ENCODE data around the gene CROT.

Gene CROT

DNA sequence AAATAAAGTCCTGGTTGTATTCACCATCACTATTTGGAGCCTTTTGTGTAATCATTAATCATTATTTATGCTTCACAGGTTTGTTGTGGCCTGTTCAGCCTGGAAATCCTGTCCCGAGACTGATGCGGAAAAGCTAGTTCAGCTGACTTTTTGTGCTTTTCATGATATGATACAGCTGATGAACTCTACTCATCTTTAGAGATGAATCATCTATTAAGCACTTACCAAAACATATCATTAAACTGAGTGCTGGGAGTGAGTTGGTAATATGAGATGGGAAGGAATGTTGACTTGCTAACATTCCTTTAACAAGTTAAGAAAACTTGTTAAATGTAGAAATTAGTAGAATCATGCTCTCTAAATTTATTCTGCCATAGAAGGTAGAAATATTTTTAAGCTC, 53.0 kb downstream of the CROT start:
- Histone ChIP-seq H3K9ac (ENCODE audit: low read length) (no peak overlapping the region), H3K9me3 (ENCODE audit: insufficient read depth, low read length) (no peaks in the 10 kb centered on the region), H3K36me3 (replicated peaks; ENCODE audit: low read depth, low read length) (peaks cover 8% of the 10 kb centered on the region), H3K27me3 (ENCODE audit: low read depth, low read length) (no peaks in the 10 kb centered on the region), H3K27ac (ENCODE audit: low read length) (no peak overlapping the region), H3K4me3 (ENCODE audit: low read length) (no peak overlapping the region), H4K20me1 (ENCODE audit: insufficient read depth, low read length) (no peaks in the 10 kb centered on the region), H3K4me2 (ENCODE audit: low read length) (no peak overlapping the region), H2AFZ (ENCODE audit: low read depth, low read length) (no peak overlapping the region), H3K4me1 (ENCODE audit: low read length) (no peaks in the 10 kb centered on the region), H3K79me2 (ENCODE audit: low read length) (no peaks in the 10 kb centered on the region)
- no peak for TF ChIP-seq EZH2phosphoT487 (IDR thresholded peaks at IDR 0.05; ENCODE audit: low read depth)
- TF ChIP-seq, protein P1, sequence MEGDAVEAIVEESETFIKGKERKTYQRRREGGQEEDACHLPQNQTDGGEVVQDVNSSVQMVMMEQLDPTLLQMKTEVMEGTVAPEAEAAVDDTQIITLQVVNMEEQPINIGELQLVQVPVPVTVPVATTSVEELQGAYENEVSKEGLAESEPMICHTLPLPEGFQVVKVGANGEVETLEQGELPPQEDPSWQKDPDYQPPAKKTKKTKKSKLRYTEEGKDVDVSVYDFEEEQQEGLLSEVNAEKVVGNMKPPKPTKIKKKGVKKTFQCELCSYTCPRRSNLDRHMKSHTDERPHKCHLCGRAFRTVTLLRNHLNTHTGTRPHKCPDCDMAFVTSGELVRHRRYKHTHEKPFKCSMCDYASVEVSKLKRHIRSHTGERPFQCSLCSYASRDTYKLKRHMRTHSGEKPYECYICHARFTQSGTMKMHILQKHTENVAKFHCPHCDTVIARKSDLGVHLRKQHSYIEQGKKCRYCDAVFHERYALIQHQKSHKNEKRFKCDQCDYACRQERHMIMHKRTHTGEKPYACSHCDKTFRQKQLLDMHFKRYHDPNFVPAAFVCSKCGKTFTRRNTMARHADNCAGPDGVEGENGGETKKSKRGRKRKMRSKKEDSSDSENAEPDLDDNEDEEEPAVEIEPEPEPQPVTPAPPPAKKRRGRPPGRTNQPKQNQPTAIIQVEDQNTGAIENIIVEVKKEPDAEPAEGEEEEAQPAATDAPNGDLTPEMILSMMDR (IDR thresholded peaks at IDR 0.05; ENCODE audit: low read depth, low read length) = no peak

DNA sequence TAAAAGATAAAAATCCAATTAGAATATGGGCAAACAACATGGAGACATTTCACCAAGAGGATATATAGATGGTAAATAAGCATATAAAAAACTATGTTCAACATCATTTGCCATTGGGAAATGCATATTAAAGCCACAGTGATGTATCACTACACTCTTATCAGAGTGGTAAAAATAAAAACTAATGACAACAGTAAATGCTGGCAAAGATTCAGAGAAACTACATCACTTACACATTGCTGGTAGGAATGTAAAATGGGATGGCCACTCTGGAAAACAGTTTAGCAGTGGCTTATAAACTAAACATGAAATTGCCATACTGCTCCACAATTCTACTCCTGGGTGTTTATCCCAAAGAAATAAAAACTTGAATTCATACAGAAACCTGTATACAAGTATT, 59.2 kb downstream of the CROT start:
- no peaks in the 10 kb centered on the region for H3K27me3 ChIP-seq (ENCODE audit: low read depth, low read length)
- TF ChIP-seq, protein P1 (IDR thresholded peaks at IDR 0.05; ENCODE audit: low read depth, low read length) = no peak
- no peak for TF ChIP-seq EZH2phosphoT487 (IDR thresholded peaks at IDR 0.05; ENCODE audit: low read depth)
- H3K79me2 ChIP-seq (ENCODE audit: low read length) = no peaks in the 10 kb centered on the region
- no peak overlapping the region for H3K9ac ChIP-seq (ENCODE audit: low read length)
- no peaks in the 10 kb centered on the region for H3K9me3 ChIP-seq (ENCODE audit: insufficient read depth, low read length)
- H3K36me3 ChIP-seq (replicated peaks; ENCODE audit: low read depth, low read length) = no peaks in the 10 kb centered on the region
- H3K27ac ChIP-seq (ENCODE audit: low read length) = no peak overlapping the region
- no peak overlapping the region for H2AFZ ChIP-seq (ENCODE audit: low read depth, low read length)
- H3K4me1 ChIP-seq (ENCODE audit: low read length) = no peaks in the 10 kb centered on the region
- no peak overlapping the region for H3K4me3 ChIP-seq (ENCODE audit: low read length)
- no peak overlapping the region for H3K4me2 ChIP-seq (ENCODE audit: low read length)
- H4K20me1 ChIP-seq (ENCODE audit: insufficient read depth, low read length) = no peaks in the 10 kb centered on the region

DNA sequence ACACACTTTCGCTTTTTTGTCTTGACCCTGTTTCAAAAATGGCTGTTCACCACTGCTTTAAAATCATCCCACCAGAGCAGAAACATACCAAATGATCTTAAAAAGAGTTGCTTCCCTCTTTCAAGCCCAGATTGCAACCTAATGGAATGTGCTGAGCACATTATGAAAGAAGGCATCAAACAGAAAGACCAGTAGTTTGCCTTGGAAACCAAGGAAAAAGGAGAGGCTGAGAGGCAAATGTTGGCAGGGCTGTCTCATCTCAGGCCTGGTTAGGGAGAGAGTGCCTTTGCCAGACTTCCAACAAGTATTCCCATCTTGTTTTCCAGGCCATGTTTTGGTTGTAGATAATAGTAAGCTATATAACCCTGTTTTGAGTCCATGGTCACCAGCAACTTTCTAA, 65.7 kb downstream of the CROT start:
- H3K9me3 ChIP-seq (ENCODE audit: insufficient read depth, low read length) = no peaks in the 10 kb centered on the region
- H3K4me2 ChIP-seq (ENCODE audit: low read length) = no peak overlapping the region
- no peak overlapping the region for H3K9ac ChIP-seq (ENCODE audit: low read length)
- no peaks in the 10 kb centered on the region for H3K36me3 ChIP-seq (replicated peaks; ENCODE audit: low read depth, low read length)
- H3K4me1 ChIP-seq (ENCODE audit: low read length) = no peaks in the 10 kb centered on the region
- H3K4me3 ChIP-seq (ENCODE audit: low read length) = no peak overlapping the region
- H2AFZ ChIP-seq (ENCODE audit: low read depth, low read length) = no peak overlapping the region
- H4K20me1 ChIP-seq (ENCODE audit: insufficient read depth, low read length) = no peaks in the 10 kb centered on the region
- no peaks in the 10 kb centered on the region for H3K27me3 ChIP-seq (ENCODE audit: low read depth, low read length)
- no peak for TF ChIP-seq EZH2phosphoT487 (IDR thresholded peaks at IDR 0.05; ENCODE audit: low read depth)
- TF ChIP-seq, protein P1 (IDR thresholded peaks at IDR 0.05; ENCODE audit: low read depth, low read length) = no peak
- no peak overlapping the region for H3K27ac ChIP-seq (ENCODE audit: low read length)
- no peaks in the 10 kb centered on the region for H3K79me2 ChIP-seq (ENCODE audit: low read length)

DNA sequence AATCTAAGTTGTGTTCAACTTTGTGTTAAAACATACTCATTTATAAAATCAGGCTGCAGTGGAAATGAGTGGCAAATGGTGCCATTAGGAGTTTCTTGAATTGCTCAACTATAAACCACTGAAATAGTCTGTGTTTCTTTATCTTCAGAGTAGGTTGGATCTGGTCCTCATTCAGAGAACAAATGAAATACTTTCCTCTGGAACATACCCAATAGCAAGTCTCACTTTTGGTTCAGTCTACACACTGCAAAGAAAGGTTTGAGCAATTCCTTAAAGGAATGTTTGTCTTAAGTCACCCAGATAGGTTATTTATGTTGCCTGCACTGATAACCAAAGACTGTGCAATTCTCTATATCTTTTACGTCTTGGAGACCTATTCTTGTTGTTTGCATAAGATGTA, 67.6 kb downstream of the CROT start:
- Histone ChIP-seq H2AFZ (ENCODE audit: low read depth, low read length) (no peak overlapping the region), H3K9me3 (ENCODE audit: insufficient read depth, low read length) (no peaks in the 10 kb centered on the region), H3K4me2 (ENCODE audit: low read length) (no peak overlapping the region), H3K9ac (ENCODE audit: low read length) (no peak overlapping the region), H3K4me3 (ENCODE audit: low read length) (no peak overlapping the region), H3K36me3 (replicated peaks; ENCODE audit: low read depth, low read length) (no peaks in the 10 kb centered on the region), H4K20me1 (ENCODE audit: insufficient read depth, low read length) (no peaks in the 10 kb centered on the region), H3K4me1 (ENCODE audit: low read length) (no peaks in the 10 kb centered on the region), H3K27me3 (ENCODE audit: low read depth, low read length) (no peaks in the 10 kb centered on the region), H3K27ac (ENCODE audit: low read length) (no peak overlapping the region), H3K79me2 (ENCODE audit: low read length) (no peaks in the 10 kb centered on the region)
- TF ChIP-seq, protein P1 (IDR thresholded peaks at IDR 0.05; ENCODE audit: low read depth, low read length) = no peak
- TF ChIP-seq EZH2phosphoT487 (IDR thresholded peaks at IDR 0.05; ENCODE audit: low read depth) = no peak

Measured in OCI-LY3 (cell line).